Right cardiac atrium (tissue), 5 donors: Measurements from ENCODE around the gene LTV1. TPM values are rescaled to one million over a fixed set of nuclear protein-coding genes. Genes with fewer than 3 reads are reported as not detected.

Experiments used
- ATAC-seq, 2 donors: fragments of 200-7000 bp; cut with Tn5 transposase; one replicate each; pipeline versions ENCODE4 v1.8.0 to v1.9.1; 2020; ENCODE audit warnings: moderate library complexity in 2 of 2, mild to moderate bottlenecking in 1 of 2
- DNase-seq, 3 donors: peaks; one replicate each; pipeline ENCODE4 v3.0.0-alpha.2; 2020
- H3K27ac ChIP-seq: one replicate; pipeline ENCODE4 v1.5.1; 2013; ENCODE audit warnings: mild to moderate bottlenecking, low read length, control low read depth, moderate library complexity
- H3K27me3 ChIP-seq: one replicate; pipeline ENCODE4 v1.6.1; 2013; ENCODE audit not compliant: control insufficient read depth, insufficient read depth
- H3K4me1 ChIP-seq: one replicate; pipeline ENCODE4 v1.6.1; 2013; ENCODE audit warnings: low read length; ENCODE audit not compliant: control insufficient read depth, insufficient read depth
- H3K4me3 ChIP-seq: one replicate; pipeline ENCODE4 v1.5.1; 2013; ENCODE audit warnings: low read length, control low read depth
- H3K9me3 ChIP-seq: one replicate; pipeline ENCODE4 v1.6.1; 2013; ENCODE audit warnings: low read length; ENCODE audit not compliant: control insufficient read depth
- WGBS: extraction: QIAGEN DNeasy Blood & Tissue Kit; methylation state at CpG from one replicate; pipeline ENCODE4 v1.1.7; 2013; 5-methylcytosine and 5-hydroxymethylcytosine counted together
- intact Hi-C, 4 donors: fragments of 100-400 bp; cut with DNase I; formaldehyde crosslinking; loops; one replicate each; pipeline versions ENCODE4 v1.11.0 to v1.14.0; 2022 to 2023
- polyA plus RNA-seq: library from polyadenylated mRNA; stranded (reverse); fragments of 200-250 nt; gene quantifications from one replicate; pipeline ENCODE4 v1.2.3, GENCODE V29; 2013
- total RNA-seq, 4 donors: library from RNA; stranded (reverse); fragmentation: NEBNext Ultra II Directional; extraction: Animal tissue kit (Norgen Biotek cat#: 25700); gene quantifications; one replicate each; pipeline ENCODE4 v1.2.1, GENCODE V29; 2021
- donor health status: healthy with polysubstance abuse.
- donor health status: DM: no; HTN: yes; CAD: no.
- donor health status: DM: no; HTN: no; CAD: no.
- donor health status: DM: no; HTN: yes; CAD: no; lungs with severe emphysema.
- donor health status: DM: yes; HTN: yes; CAD: no.

LTV1 gene
- total and polyA plus RNA-seq, 5 donors, result 12.5 to 16.0 (median 12.8) TPM

DNA sequence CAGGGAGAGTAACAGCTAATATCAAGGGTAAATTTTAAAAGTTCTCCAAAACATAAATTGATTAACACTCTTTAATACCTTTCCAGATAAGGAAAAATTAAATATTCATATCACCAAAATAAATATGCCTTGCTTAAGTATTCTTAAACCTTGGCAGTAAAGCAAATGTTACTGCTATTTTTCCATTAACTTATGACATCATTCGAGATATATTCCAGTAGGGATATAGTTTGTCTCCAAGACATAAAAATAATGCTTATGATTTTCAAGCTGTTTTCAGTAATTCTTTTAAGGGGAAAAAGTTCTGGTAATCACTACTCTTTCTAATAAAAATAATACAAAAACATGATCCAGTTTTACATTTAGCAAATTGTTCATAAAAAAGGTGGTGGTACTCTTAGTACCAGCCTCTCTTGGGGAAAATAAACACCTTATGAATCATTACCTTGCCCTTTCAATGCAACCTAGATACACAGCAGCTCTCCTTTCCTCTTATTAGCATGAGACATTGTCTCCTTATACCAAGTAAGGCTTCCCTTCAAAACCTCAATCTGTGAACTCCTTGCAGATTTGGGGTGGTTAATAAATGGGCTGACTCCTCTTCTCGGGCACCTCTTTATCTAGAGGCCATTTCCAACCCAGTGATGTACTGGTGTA is 31.5 kb upstream of the LTV1 start:
- 67% methylated on average over 2 of the region's 2 CpGs for WGBS
- ATAC-seq, result no peak
- Histone ChIP-seq H3K9me3 (no peaks in the 10 kb centered on the region), H3K27ac (no peak overlapping the region), H3K4me1 (no peaks in the 10 kb centered on the region), H3K27me3 (no peaks in the 10 kb centered on the region), H3K4me3 (no peak overlapping the region)
- intact Hi-C loops, result no loop called here
- no peak for DNase-seq

DNA sequence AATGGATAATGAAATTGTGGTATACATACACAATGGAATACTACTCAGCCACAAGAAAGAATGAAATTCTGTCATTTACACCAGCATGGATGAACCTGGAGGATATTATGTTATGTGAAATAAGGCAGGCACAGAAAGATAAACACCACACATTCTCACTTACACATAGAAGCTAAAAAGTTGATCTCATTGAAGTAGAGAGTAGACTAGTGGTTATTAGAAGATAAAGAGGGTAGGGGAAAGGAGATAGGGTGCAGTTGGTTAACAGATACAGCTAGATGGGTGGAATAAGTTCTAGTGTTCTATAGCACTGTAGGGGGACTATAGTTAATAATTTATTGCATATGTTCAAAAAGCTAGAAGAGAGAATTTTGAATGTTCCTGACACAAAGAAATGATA is 25.5 kb upstream of the LTV1 start:
- intact Hi-C loops, result no loop called here
- Histone ChIP-seq H3K27me3 (no peaks in the 10 kb centered on the region), H3K4me3 (no peak overlapping the region), H3K4me1 (peaks cover 1% of the 10 kb centered on the region), H3K27ac (no peak overlapping the region), H3K9me3 (no peaks in the 10 kb centered on the region)
- DNase-seq (no peak), ATAC-seq (no peak)

GRCh38 chr6:143821359-143821758 is 21.8 kb upstream of the LTV1 start:
- Histone ChIP-seq H3K27ac (no peak overlapping the region), H3K4me1 (peaks cover 1% of the 10 kb centered on the region), H3K27me3 (no peaks in the 10 kb centered on the region), H3K9me3 (no peaks in the 10 kb centered on the region), H3K4me3 (no peak overlapping the region)
- WGBS, result 92% methylated on average over 6 of the region's 6 CpGs
- DNase-seq (no peak), ATAC-seq (no peak)
- intact Hi-C loops, result no loop called here

- Histone ChIP-seq H3K27me3 (no peaks in the 10 kb centered on the region), H3K4me1 (peaks cover 1% of the 10 kb centered on the region), H3K4me3 (no peak overlapping the region), H3K27ac (no peak overlapping the region), H3K9me3 (no peaks in the 10 kb centered on the region)
- 40% methylated on average over 3 of the region's 3 CpGs for WGBS
- intact Hi-C loops, result no loop called here
- no peak for ATAC-seq
- no peak for DNase-seq
Observed at GRCh38 chr6:143822584-143823024, 20.5 kb upstream of the LTV1 start.

DNA sequence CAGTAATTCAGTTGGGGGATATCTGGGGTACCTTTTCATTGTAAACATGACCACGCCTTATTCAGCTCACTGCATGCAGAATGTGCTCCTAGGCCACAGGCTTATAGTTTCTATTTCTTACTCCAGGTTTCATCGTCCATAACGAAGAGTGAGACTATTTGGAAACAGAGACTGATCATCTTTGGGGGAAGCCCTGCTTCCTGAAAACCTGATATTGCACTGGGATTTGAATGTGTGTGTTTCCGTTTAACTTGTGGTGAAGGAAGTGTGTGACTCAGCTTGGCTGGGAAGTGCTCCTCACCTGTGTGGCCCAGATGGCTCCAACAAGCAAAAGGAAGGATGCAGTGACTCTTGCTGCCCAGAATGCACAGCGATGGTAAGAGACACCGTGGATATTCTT is 19.6 kb upstream of the LTV1 start:
- no peak for DNase-seq
- Histone ChIP-seq H3K27me3 (no peaks in the 10 kb centered on the region), H3K4me1 (peaks cover 1% of the 10 kb centered on the region), H3K27ac (no peak overlapping the region), H3K9me3 (no peaks in the 10 kb centered on the region), H3K4me3 (no peak overlapping the region)
- 71% methylated on average over 6 of the region's 6 CpGs for WGBS
- intact Hi-C loops, result no loop called here
- no peak for ATAC-seq

DNA sequence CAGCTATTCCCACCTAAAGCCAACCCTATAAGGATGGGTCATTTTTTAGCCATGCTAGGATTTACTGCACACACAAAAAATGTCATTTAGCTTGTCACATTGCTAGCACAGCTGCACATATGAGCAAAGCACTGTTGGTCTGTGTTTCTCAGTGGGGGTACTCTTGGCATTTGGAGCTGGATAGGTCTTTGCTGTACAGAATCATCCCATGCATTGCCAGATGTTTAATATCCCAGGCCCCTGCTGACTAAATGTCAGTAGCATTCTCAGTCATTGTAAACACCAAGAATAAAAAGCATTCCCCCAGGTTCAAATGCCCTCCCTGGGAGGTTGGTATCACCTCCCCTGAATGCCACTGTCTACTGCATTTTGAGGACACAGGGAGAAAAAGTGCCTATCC is 14.6 kb upstream of the LTV1 start:
- Histone ChIP-seq H3K27me3 (no peaks in the 10 kb centered on the region), H3K4me1 (no peaks in the 10 kb centered on the region), H3K4me3 (no peak overlapping the region), H3K9me3 (no peaks in the 10 kb centered on the region), H3K27ac (no peak overlapping the region)
- intact Hi-C loops, result no loop called here
- DNase-seq (no peak), ATAC-seq (no peak)

- H3K9me3 ChIP-seq, result no peaks in the 10 kb centered on the region
- ATAC-seq (no peak), DNase-seq (no peak)
- no peaks in the 10 kb centered on the region for H3K27me3 ChIP-seq
- no peak overlapping the region for H3K4me3 ChIP-seq
- intact Hi-C loops, result no loop called here
- WGBS, result 93% methylated on average over 2 of the region's 2 CpGs
- H3K4me1 ChIP-seq, result no peaks in the 10 kb centered on the region
- H3K27ac ChIP-seq, result no peak overlapping the region
Observed at GRCh38 chr6:143836150-143836549, 7.0 kb upstream of the LTV1 start.

- Histone ChIP-seq H3K27ac (no peak overlapping the region), H3K9me3 (no peaks in the 10 kb centered on the region), H3K27me3 (no peaks in the 10 kb centered on the region), H3K4me3 (no peak overlapping the region), H3K4me1 (no peaks in the 10 kb centered on the region)
- no peak for ATAC-seq
- DNase-seq, result no peak
- WGBS, result 88% methylated on average over 5 of the region's 5 CpGs
- intact Hi-C loops, result no loop called here
Observed at GRCh38 chr6:143838395-143838794, 4.7 kb upstream of the LTV1 start.

DNA sequence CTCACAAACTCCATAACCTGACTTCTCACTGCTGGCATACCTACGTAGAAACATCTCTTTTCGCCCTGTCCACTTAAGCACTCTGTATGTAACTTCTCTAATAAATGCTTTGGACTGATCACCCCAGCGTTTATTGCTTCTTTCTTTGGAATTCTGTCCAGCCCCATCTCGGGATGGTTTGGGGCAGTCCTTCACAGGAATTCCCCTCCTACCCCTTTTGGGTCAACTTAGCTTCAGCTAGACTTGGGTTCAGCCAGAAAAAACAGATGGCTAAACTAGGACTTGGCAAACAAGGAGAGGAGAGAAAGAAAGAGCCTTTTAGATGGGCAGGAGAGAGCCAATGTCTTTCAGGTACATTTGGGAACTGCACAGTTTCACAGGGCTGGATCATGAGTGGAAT is 3.9 kb upstream of the LTV1 start:
- Histone ChIP-seq H3K4me3 (no peak overlapping the region), H3K9me3 (no peaks in the 10 kb centered on the region), H3K27me3 (no peaks in the 10 kb centered on the region), H3K27ac (no peak overlapping the region), H3K4me1 (peaks cover 2% of the 10 kb centered on the region)
- intact Hi-C loops, result no loop called here
- DNase-seq, result no peak
- 77% methylated on average over 4 of the region's 4 CpGs for WGBS
- no peak for ATAC-seq

GRCh38 chr6:143840595-143841265 is 2.4 kb upstream of the LTV1 start:
- intact Hi-C loops, result loop anchor here in 3 of 4 donors (5.0 to 10.0 kb wide), 6 partner anchors 163 to 266 kb away; partner anchors contain the start of gene PHACTR2 (in 2 of the 3)
- 92% methylated on average over 6 of the region's 6 CpGs for WGBS
- DNase-seq, result no peak
- no peak for ATAC-seq
- no peaks in the 10 kb centered on the region for H3K27me3 ChIP-seq
- H3K27ac ChIP-seq, result no peak overlapping the region
- H3K9me3 ChIP-seq, result no peaks in the 10 kb centered on the region
- peaks cover 2% of the 10 kb centered on the region for H3K4me1 ChIP-seq
- no peak overlapping the region for H3K4me3 ChIP-seq

- H3K27me3 ChIP-seq, result no peaks in the 10 kb centered on the region
- 27% methylated on average over 7 of the region's 7 CpGs for WGBS
- peaks cover 2% of the 10 kb centered on the region for H3K4me1 ChIP-seq
- H3K4me3 ChIP-seq, result peak overlapping the region; percentile 80
- DNase-seq (no peak), ATAC-seq (peak in 1 of 2 donors; percentile 54)
- intact Hi-C loops, result loop anchor here in 3 of 4 donors (5.0 to 10.0 kb wide), 6 partner anchors 165 to 268 kb away; partner anchors contain the start of gene PHACTR2 (in 2 of the 3)
- peak overlapping the region; percentile 80 for H3K27ac ChIP-seq
- H3K9me3 ChIP-seq, result no peaks in the 10 kb centered on the region
Observed at GRCh38 chr6:143842461-143842901, 657 bp upstream of the LTV1 start.
